ENCODE data around the gene SNAPIN. TPM values are rescaled to one million over a fixed set of nuclear protein-coding genes. Genes with fewer than 3 reads are reported as not detected.

Gene SNAPIN
- total RNA-seq, 1 experiment from 2014 or later = 39.1 TPM

GRCh38 chr1:153627715-153628626, 30.5 kb upstream of the SNAPIN start, which contains the start of gene S100A1:
S100A1 (plus strand) TSS chr1:153628434; CDS start chr1:153630522, 2,088 bp downstream.
- H3K4me2 ChIP-seq (ENCODE audit: low read length) = peak within 1 kb of the TSS; percentile 92
- intact Hi-C loops (cut with micrococcal nuclease) = loop anchor here (1.0 to 5.0 kb wide), 2 partner anchors 56 to 276 kb away; no protein-coding TSS in a partner anchor
- H3K4me3 ChIP-seq (replicated peaks in 1 of 2; ENCODE audit: low read depth in 1 of 2, low read length in 2 of 2) = peak within 1 kb of the TSS; percentile 65 to 72
- peaks cover 18 to 34% of the 10 kb centered on the region in 2 experiments for H3K4me1 ChIP-seq (ENCODE audit: control insufficient read depth in 1 of 2, insufficient read depth in 2 of 2, low read length in 2 of 2)
- no peaks in the 10 kb centered on the region for H3K27me3 ChIP-seq (ENCODE audit: insufficient read depth, low read length)
- no peak for TF ChIP-seq FOSL1 (IDR thresholded peaks at IDR 0.05; ENCODE audit: low read depth)
- TF ChIP-seq SP1 (IDR thresholded peaks at IDR 0.05; ENCODE audit: low read depth) = no peak
- no peak for TF ChIP-seq ZBTB33 (IDR thresholded peaks at IDR 0.05; ENCODE audit: extremely low read depth, insufficient replicate concordance, low read length)
- no peak for TF ChIP-seq YY1 (IDR thresholded peaks at IDR 0.05; ENCODE audit: extremely low read depth, insufficient replicate concordance, low read depth, low read length)
- no peak for TF ChIP-seq POLR2AphosphoS5 (IDR thresholded peaks at IDR 0.05; ENCODE audit: low read depth, low read length)
- peak in 1 of 3 experiments; percentile 87; a peak in 1 of 6 replicates for TF ChIP-seq CTCF (IDR thresholded peaks at IDR 0.05 in 2 of 3, conservative IDR thresholded peaks at IDR 0.05 in 1 of 3; ENCODE audit: borderline replicate concordance in 1 of 3, insufficient read depth in 1 of 3, low read depth in 2 of 3, low read length in 2 of 3)
- no peak for TF ChIP-seq CEBPB (IDR thresholded peaks at IDR 0.05; ENCODE audit: low read depth)
- H3K36me3 ChIP-seq (ENCODE audit: control insufficient read depth in 1 of 2, insufficient read depth in 2 of 2, low read length in 2 of 2) = 0 out of 4 replicates have a peak, but pooled peaks cover 2% of the 10 kb centered on the region in 2 experiments
- H3K79me2 ChIP-seq (ENCODE audit: insufficient read depth, low read length) = peaks cover 15% of the 10 kb centered on the region; the same call in 1 of the 2 replicates
- ChIA-PET POLR2A (interaction anchor here (0.8 to 10.5 kb wide), 25 partner anchors 10 to 359 kb away, joined by 3 to 172 read pairs (median 4); partner anchors contain the start of genes INTS3, RAB13, S100A14 and S100A16), RAD21 (ENCODE audit: low non-redundant PET in 1 of 2, low total read pairs in 2 of 2, uncharacterized antibody in 2 of 2, unreplicated experiment in 2 of 2) (interaction anchor here (0.6 to 1.9 kb wide), 11 partner anchors 10 to 193 kb away, joined by 3 to 9 read pairs (median 4); partner anchors contain the start of genes S100A14 (in 2 of the 2) and S100A16 (in 1 of the 2)), CTCF (interaction anchor here (0.7 to 5.7 kb wide), 17 partner anchors 12 to 339 kb away, joined by 3 to 76 read pairs (median 4); partner anchors contain the start of genes S100A14, S100A16, S100A2 and S100A4)
- H4K20me1 ChIP-seq (ENCODE audit: insufficient read depth) = no peaks in the 10 kb centered on the region
- no peaks in the 10 kb centered on the region for H3K9me3 ChIP-seq (ENCODE audit: control insufficient read depth in 1 of 2, insufficient read depth in 1 of 2, low read depth in 1 of 2, low read length in 2 of 2)
- peak; percentile 61 for ATAC-seq
- H3K9me2 ChIP-seq (ENCODE audit: insufficient read depth) = no peaks in the 10 kb centered on the region
- no TSS peak for BruUV-seq (replicated peaks)
- no peak for DNase-seq (ENCODE audit: low read depth, low spot score)
- H3K9ac ChIP-seq (ENCODE audit: low read length) = peak within 1 kb of the TSS; percentile 85
- H2AFZ ChIP-seq (ENCODE audit: low read depth, low read length, poor library complexity, severe bottlenecking) = no peak within 1 kb of the TSS
- peak within 1 kb of the TSS; percentile 89 for H3K27ac ChIP-seq (ENCODE audit: low read depth, low read length)
